GM23338 (cell line): ENCODE data around the gene TGFBI.

ENCODE experiments used
- CREB1 ChIP-seq: fragments of 250-450 bp; sonication (Bioruptor Pico); IDR thresholded peaks from 2 replicates; pipeline ENCODE4 v1.5.0; 2020; ENCODE audit warnings: low read depth, mild to moderate bottlenecking, moderate library complexity
- EZH2 ChIP-seq: fragments of 200-600 bp; sonication (generic); IDR thresholded peaks from one replicate; pipeline ENCODE4 v1.8.0; 2017; ENCODE audit warnings: antibody characterized with exemption, mild to moderate bottlenecking, low read depth; ENCODE audit not compliant: unreplicated experiment
- EZH2phosphoT487 ChIP-seq: fragments of 200-600 bp; sonication (generic); IDR thresholded peaks from one replicate; pipeline ENCODE4 v1.8.1; 2018; ENCODE audit warnings: antibody characterized with exemption; ENCODE audit not compliant: unreplicated experiment
- POLR2AphosphoS5 ChIP-seq: IDR thresholded peaks from 2 replicates; pipeline ENCODE4 v1.6.1; 2016; ENCODE audit warnings: antibody characterized with exemption, low read depth
- STAT1 ChIP-seq: IDR thresholded peaks from one replicate; pipeline ENCODE4 v1.6.1; 2016; ENCODE audit warnings: antibody characterized with exemption; ENCODE audit not compliant: unreplicated experiment
- ZNF114 ChIP-seq: fragments of 250-450 bp; sonication (Bioruptor Pico); IDR thresholded peaks from 2 replicates; pipeline ENCODE4 v1.5.0; 2020; ENCODE audit warnings: mild to moderate bottlenecking, moderate library complexity
- TF ChIP-seq, protein P1 (sequence below), 2 experiments: fragments of 200-600 bp in 1 of 2; sonication (generic) in 1 of 2; conservative IDR thresholded peaks; 2 replicates each; pipeline versions ENCODE4 v1.5.1 to v1.6.1; 2016 to 2017; ENCODE audit warnings: antibody characterized with exemption in 2 of 2, low read depth in 2 of 2, mild to moderate bottlenecking in 2 of 2, moderate library complexity in 1 of 2
- TF ChIP-seq, protein P2 (sequence below): IDR thresholded peaks from one replicate; pipeline ENCODE4 v1.6.1; 2018; ENCODE audit warnings: antibody characterized with exemption; ENCODE audit not compliant: unreplicated experiment

DNA sequence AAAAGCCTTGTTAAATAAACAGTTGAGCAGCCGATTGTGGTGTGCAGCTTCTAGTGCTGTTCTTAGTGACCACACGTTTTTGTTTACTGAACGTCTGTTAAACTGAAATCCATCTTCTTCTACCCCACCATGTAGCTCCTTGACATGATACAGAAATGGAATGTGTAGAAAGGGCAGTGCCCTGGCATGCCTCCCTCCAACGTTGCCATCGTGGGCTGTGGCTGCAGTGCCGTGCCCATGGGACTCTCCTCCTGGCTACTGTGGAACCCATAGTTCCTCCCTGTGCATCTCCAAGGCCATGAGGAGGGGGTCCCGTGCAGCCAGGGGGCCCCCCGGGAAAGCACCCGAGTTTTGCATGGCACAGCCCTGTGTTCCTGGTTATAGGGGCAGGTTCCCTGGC lies 23.3 kb upstream of the TGFBI start:
- TF ChIP-seq POLR2AphosphoS5 (no peak), EZH2 (no peak), EZH2phosphoT487 (no peak), CREB1 (CRISPR knock-in tag) (no peak), ZNF114 (no peak), STAT1 (no peak)
- TF ChIP-seq, protein P1, sequence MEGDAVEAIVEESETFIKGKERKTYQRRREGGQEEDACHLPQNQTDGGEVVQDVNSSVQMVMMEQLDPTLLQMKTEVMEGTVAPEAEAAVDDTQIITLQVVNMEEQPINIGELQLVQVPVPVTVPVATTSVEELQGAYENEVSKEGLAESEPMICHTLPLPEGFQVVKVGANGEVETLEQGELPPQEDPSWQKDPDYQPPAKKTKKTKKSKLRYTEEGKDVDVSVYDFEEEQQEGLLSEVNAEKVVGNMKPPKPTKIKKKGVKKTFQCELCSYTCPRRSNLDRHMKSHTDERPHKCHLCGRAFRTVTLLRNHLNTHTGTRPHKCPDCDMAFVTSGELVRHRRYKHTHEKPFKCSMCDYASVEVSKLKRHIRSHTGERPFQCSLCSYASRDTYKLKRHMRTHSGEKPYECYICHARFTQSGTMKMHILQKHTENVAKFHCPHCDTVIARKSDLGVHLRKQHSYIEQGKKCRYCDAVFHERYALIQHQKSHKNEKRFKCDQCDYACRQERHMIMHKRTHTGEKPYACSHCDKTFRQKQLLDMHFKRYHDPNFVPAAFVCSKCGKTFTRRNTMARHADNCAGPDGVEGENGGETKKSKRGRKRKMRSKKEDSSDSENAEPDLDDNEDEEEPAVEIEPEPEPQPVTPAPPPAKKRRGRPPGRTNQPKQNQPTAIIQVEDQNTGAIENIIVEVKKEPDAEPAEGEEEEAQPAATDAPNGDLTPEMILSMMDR (conservative IDR thresholded peaks at IDR 0.05; ENCODE audit: low read depth in 2 of 2) = no peak
- TF ChIP-seq, protein P2, sequence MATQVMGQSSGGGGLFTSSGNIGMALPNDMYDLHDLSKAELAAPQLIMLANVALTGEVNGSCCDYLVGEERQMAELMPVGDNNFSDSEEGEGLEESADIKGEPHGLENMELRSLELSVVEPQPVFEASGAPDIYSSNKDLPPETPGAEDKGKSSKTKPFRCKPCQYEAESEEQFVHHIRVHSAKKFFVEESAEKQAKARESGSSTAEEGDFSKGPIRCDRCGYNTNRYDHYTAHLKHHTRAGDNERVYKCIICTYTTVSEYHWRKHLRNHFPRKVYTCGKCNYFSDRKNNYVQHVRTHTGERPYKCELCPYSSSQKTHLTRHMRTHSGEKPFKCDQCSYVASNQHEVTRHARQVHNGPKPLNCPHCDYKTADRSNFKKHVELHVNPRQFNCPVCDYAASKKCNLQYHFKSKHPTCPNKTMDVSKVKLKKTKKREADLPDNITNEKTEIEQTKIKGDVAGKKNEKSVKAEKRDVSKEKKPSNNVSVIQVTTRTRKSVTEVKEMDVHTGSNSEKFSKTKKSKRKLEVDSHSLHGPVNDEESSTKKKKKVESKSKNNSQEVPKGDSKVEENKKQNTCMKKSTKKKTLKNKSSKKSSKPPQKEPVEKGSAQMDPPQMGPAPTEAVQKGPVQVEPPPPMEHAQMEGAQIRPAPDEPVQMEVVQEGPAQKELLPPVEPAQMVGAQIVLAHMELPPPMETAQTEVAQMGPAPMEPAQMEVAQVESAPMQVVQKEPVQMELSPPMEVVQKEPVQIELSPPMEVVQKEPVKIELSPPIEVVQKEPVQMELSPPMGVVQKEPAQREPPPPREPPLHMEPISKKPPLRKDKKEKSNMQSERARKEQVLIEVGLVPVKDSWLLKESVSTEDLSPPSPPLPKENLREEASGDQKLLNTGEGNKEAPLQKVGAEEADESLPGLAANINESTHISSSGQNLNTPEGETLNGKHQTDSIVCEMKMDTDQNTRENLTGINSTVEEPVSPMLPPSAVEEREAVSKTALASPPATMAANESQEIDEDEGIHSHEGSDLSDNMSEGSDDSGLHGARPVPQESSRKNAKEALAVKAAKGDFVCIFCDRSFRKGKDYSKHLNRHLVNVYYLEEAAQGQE = no peak
